ENCODE measurements around the gene C17orf67.

DNA sequence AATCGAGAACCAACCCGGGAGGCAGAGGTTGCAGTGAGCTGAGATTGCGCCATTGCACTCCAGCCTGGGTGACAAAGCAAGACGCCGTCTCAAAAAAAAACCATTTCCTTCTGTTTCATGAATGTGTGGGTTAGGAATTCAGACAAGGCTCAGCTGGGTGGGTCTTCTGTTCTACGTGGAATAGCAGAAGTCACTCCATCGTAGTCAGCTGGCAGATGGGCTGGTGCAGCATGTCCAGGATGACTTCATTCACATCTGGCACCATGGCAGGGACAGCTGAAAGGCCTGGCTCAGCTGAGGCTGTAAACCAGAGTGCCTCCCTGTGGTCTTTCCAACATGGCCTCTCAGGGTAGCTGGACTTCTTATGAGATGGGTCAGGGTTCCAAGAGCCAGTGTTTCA, 89.0 kb downstream of the C17orf67 start:
- TF ChIP-seq POLR2A (IDR thresholded peaks at IDR 0.05) (no peak), EP300 (IDR thresholded peaks at IDR 0.05) (no peak), POLR2AphosphoS5 (IDR thresholded peaks at IDR 0.05) (no peak)
- TF ChIP-seq, protein P1, sequence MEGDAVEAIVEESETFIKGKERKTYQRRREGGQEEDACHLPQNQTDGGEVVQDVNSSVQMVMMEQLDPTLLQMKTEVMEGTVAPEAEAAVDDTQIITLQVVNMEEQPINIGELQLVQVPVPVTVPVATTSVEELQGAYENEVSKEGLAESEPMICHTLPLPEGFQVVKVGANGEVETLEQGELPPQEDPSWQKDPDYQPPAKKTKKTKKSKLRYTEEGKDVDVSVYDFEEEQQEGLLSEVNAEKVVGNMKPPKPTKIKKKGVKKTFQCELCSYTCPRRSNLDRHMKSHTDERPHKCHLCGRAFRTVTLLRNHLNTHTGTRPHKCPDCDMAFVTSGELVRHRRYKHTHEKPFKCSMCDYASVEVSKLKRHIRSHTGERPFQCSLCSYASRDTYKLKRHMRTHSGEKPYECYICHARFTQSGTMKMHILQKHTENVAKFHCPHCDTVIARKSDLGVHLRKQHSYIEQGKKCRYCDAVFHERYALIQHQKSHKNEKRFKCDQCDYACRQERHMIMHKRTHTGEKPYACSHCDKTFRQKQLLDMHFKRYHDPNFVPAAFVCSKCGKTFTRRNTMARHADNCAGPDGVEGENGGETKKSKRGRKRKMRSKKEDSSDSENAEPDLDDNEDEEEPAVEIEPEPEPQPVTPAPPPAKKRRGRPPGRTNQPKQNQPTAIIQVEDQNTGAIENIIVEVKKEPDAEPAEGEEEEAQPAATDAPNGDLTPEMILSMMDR (IDR thresholded peaks at IDR 0.05): no peak
